K562 (cell line): Measurements from ENCODE around the gene ABHD12. TPM values are rescaled to one million over a fixed set of nuclear protein-coding genes. Genes with fewer than 3 reads are reported as not detected.

ENCODE experiments used
- CBX2 ChIP-seq: fragments of 200-600 bp; sonication (generic); IDR thresholded peaks from one replicate; pipeline ENCODE4 v1.6.1; 2012; ENCODE audit warnings: mild to moderate bottlenecking, low read length, inconsistent platforms; ENCODE audit not compliant: insufficient read depth, poor library complexity, severe bottlenecking
- CHCHD3 ChIP-seq: fragments of 250-450 bp; sonication (Bioruptor Pico); IDR thresholded peaks from 2 replicates; pipeline ENCODE4 v2.1.2; 2022; ENCODE audit warnings: mild to moderate bottlenecking
- ERF ChIP-seq: fragments of 450-650 bp; formaldehyde crosslinking; IDR thresholded peaks from 2 replicates; pipeline ENCODE4 v1.4.0; 2020; ENCODE audit warnings: mild to moderate bottlenecking, mixed read lengths
- EWSR1 ChIP-seq: fragments of 450-650 bp; IDR thresholded peaks from 2 replicates; pipeline ENCODE4 v1.6.1; 2018; ENCODE audit warnings: borderline replicate concordance, mild to moderate bottlenecking, low read depth, moderate library complexity; ENCODE audit not compliant: partially characterized antibody
- HDAC6 ChIP-seq: IDR thresholded peaks from 2 replicates; pipeline ENCODE4 v1.6.1; 2012; ENCODE audit warnings: low read depth, mild to moderate bottlenecking, control low read depth, inconsistent platforms, low read length, moderate library complexity
- HIVEP1 ChIP-seq: fragments of 250-450 bp; sonication (Bioruptor Pico); IDR thresholded peaks from 2 replicates; pipeline ENCODE4 v1.4.0; 2020; ENCODE audit warnings: mild to moderate bottlenecking
- KDM5B ChIP-seq: fragments of 200-600 bp; sonication (generic); IDR thresholded peaks from 2 replicates; pipeline ENCODE4 v1.6.1; 2012; ENCODE audit warnings: low read depth, mild to moderate bottlenecking, moderate library complexity, low read length, control low read depth, inconsistent platforms; ENCODE audit not compliant: insufficient replicate concordance
- KLF10 ChIP-seq: fragments of 250-450 bp; sonication (Bioruptor Pico); IDR thresholded peaks from 2 replicates; pipeline ENCODE4 v1.6.1; 2021; ENCODE audit warnings: matching md5 sums
- LARP7 ChIP-seq: fragments of 450-650 bp; IDR thresholded peaks from 2 replicates; pipeline ENCODE4 v1.6.1; 2016
- MCM7 ChIP-seq, 2 experiments: fragments of 450-650 bp; IDR thresholded peaks; 2 replicates each; pipeline ENCODE4 v1.6.1; 2016 to 2018
- MED1 ChIP-seq: sonication (generic); formaldehyde crosslinking; IDR thresholded peaks from 2 replicates; pipeline ENCODE4 v1.8.1; 2023; ENCODE audit warnings: missing genetic modification reagents, borderline replicate concordance
- MEF2A ChIP-seq: IDR thresholded peaks from 2 replicates; pipeline ENCODE4 v1.6.1; 2011; ENCODE audit warnings: low read depth, mild to moderate bottlenecking, low read length, moderate library complexity; ENCODE audit not compliant: control insufficient read depth
- NCOR1 ChIP-seq: fragments of 450-650 bp; IDR thresholded peaks from 2 replicates; pipeline ENCODE4 v1.6.1; 2016; ENCODE audit warnings: mild to moderate bottlenecking, moderate library complexity
- NFIX ChIP-seq: fragments of 250-450 bp; sonication (Bioruptor Pico); IDR thresholded peaks from 2 replicates; pipeline ENCODE4 v1.4.0; 2020; ENCODE audit warnings: low read depth, mild to moderate bottlenecking, moderate library complexity
- PHF21A ChIP-seq: fragments of 450-650 bp; IDR thresholded peaks from 2 replicates; pipeline ENCODE4 v1.6.1; 2017; ENCODE audit warnings: low read depth, borderline replicate concordance
- PREB ChIP-seq: sonication (generic); formaldehyde crosslinking; IDR thresholded peaks from 2 replicates; pipeline ENCODE4 v1.8.1; 2023; ENCODE audit warnings: mild to moderate bottlenecking, missing genetic modification reagents
- PTTG1 ChIP-seq: fragments of 450-650 bp; IDR thresholded peaks from 2 replicates; pipeline ENCODE4 v1.6.1; 2016; ENCODE audit warnings: low read depth, mild to moderate bottlenecking, missing genetic modification characterization, missing compliant biosample characterization
- SMARCB1 ChIP-seq: IDR thresholded peaks from 2 replicates; pipeline ENCODE4 v1.6.1; 2011; ENCODE audit warnings: improper control_type of control experiment, low read depth; ENCODE audit not compliant: insufficient read length
- TAF15 ChIP-seq: fragments of 200-400 bp; formaldehyde crosslinking; IDR thresholded peaks from 2 replicates; pipeline ENCODE4 v1.6.1; 2017; ENCODE audit warnings: mild to moderate bottlenecking, low read depth, low read length, moderate library complexity
- TFAM ChIP-seq: fragments of 250-450 bp; sonication (Bioruptor Pico); conservative IDR thresholded peaks from 2 replicates; pipeline ENCODE4 v1.5.0; 2021; ENCODE audit warnings: mild to moderate bottlenecking, moderate library complexity
- U2AF1 ChIP-seq: fragments of 200-400 bp; formaldehyde crosslinking; optimal IDR thresholded peaks from 2 replicates; pipeline ENCODE3; 2017; ENCODE audit warnings: mild to moderate bottlenecking, low read depth, low read length, moderate library complexity
- ZFP36 ChIP-seq: fragments of 150-350 bp; IDR thresholded peaks from 2 replicates; pipeline ENCODE4 v1.6.1; 2018; ENCODE audit warnings: low read length, low read depth; ENCODE audit not compliant: partially characterized antibody
- ZNF174 ChIP-seq: fragments of 250-450 bp; sonication (Bioruptor Pico); IDR thresholded peaks from 2 replicates; pipeline ENCODE4 v1.4.0; 2020; ENCODE audit warnings: mild to moderate bottlenecking
- ZNF583 ChIP-seq: fragments of 250-450 bp; sonication (Bioruptor Pico); IDR thresholded peaks from 2 replicates; pipeline ENCODE4 v1.4.0; 2020
- ZSCAN29 ChIP-seq: fragments of 450-650 bp; IDR thresholded peaks from 2 replicates; pipeline ENCODE4 v1.6.1; 2017
- polyA plus RNA-seq, 8 experiments: library from polyadenylated mRNA; depleted of rRNA in 4 of 8; stranded (reverse) in 5 of 8; unstranded in 3 of 8; fragments of >200 nt; fragmentation: Nextera tagmentation in 2 of 8; fragmentation: Illumina TruSeq in 1 of 8; extraction: Ambion mirVana in 2 of 8; extraction: Trizol in 1 of 8; gene quantifications; 2 replicates each; pipeline versions ENCODE4 v1.2.1 to v1.2.3, GENCODE V29; 2011 to 2014; ENCODE audit warnings: inconsistent platforms in 1 of 8, missing spikeins in 1 of 8
- total RNA-seq, 7 experiments: library from RNA; depleted of rRNA in 6 of 7; stranded (reverse); fragments of >200 nt in 6 of 7; fragmentation: Illumina TruSeq in 2 of 7; extraction: Trizol in 2 of 7; gene quantifications; 2 replicates each; pipeline versions ENCODE4 v1.2.1 to v1.2.3, GENCODE V29; 2011 to 2021; ENCODE audit warnings: low replicate concordance in 1 of 7
- TF ChIP-seq, protein P1 (sequence below): fragments of 450-650 bp; IDR thresholded peaks from 2 replicates; pipeline ENCODE4 v1.6.1; 2018; ENCODE audit warnings: mild to moderate bottlenecking, low read depth; ENCODE audit not compliant: partially characterized antibody
- TF ChIP-seq, protein P2 (sequence below): fragments of 450-650 bp; IDR thresholded peaks from 2 replicates; pipeline ENCODE4 v1.6.1; 2016; ENCODE audit warnings: antibody characterized with exemption

ABHD12 gene
- total and polyA plus RNA-seq, 9 of the 15 experiments (the other 6 are each of a cell fraction or from before 2014, with no cell fraction given): 0.65 to 15.6 (median 9.1) TPM

- TF ChIP-seq, protein P1, sequence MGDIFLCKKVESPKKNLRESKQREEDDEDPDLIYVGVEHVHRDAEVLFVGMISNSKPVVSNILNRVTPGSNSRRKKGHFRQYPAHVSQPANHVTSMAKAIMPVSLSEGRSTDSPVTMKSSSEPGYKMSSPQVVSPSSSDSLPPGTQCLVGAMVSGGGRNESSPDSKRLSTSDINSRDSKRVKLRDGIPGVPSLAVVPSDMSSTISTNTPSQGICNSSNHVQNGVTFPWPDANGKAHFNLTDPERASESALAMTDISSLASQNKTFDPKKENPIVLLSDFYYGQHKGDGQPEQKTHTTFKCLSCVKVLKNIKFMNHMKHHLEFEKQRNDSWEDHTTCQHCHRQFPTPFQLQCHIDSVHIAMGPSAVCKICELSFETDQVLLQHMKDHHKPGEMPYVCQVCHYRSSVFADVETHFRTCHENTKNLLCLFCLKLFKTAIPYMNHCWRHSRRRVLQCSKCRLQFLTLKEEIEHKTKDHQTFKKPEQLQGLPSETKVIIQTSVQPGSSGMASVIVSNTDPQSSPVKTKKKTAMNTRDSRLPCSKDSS: no peak
- TF ChIP-seq ZNF583 (CRISPR knock-in tag): no peak
- TF ChIP-seq, protein P2, sequence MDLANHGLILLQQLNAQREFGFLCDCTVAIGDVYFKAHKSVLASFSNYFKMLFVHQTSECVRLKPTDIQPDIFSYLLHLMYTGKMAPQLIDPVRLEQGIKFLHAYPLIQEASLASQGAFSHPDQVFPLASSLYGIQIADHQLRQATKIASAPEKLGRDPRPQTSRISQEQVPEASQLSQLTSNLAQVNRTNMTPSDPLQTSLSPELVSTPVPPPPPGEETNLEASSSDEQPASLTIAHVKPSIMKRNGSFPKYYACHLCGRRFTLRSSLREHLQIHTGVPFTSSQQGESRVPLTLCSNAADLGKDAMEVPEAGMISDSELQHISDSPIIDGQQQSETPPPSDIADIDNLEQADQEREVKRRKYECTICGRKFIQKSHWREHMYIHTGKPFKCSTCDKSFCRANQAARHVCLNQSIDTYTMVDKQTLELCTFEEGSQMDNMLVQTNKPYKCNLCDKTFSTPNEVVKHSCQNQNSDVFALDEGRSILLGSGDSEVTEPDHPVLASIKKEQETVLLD: no peak
- TF ChIP-seq ZFP36: peak; percentile 35
- peak; percentile 76 for TF ChIP-seq KDM5B
- TF ChIP-seq ERF (CRISPR knock-in tag): no peak
- TF ChIP-seq NCOR1: no peak
- no peak for TF ChIP-seq KLF10 (CRISPR knock-in tag)
- no peak for TF ChIP-seq MEF2A
- TF ChIP-seq CHCHD3 (CRISPR knock-in tag): no peak
- TF ChIP-seq CBX2: no peak
- no peak for TF ChIP-seq SMARCB1
- TF ChIP-seq HIVEP1 (CRISPR knock-in tag): no peak
- no peak for TF ChIP-seq NFIX (CRISPR knock-in tag)
- no peak for TF ChIP-seq TAF15
- TF ChIP-seq PTTG1: no peak
- TF ChIP-seq LARP7: no peak
- no peak for TF ChIP-seq EWSR1
- TF ChIP-seq ZNF174 (CRISPR knock-in tag): no peak
- no peak for TF ChIP-seq U2AF1
- TF ChIP-seq MCM7 (IDR thresholded peaks at IDR 0.05): no peak
- TF ChIP-seq HDAC6: no peak
- no peak for TF ChIP-seq MED1 (CRISPR knock-in tag)
- no peak for TF ChIP-seq PHF21A
- no peak for TF ChIP-seq TFAM (CRISPR knock-in tag)
- TF ChIP-seq ZSCAN29: no peak
- no peak for TF ChIP-seq PREB (CRISPR knock-in tag)
Measured at GRCh38 chr20:25407311-25408169, 16.9 kb upstream of the ABHD12 start, which contains the start of gene GINS1 (continued).
